BE2C (cell line): ENCODE results near the gene RABGGTA.

ENCODE experiments used
- DNase-seq: peaks from one replicate; pipeline ENCODE4 v3.0.0-alpha.2; 2020
- H3K27me3 ChIP-seq: fragments of 250-450 bp; sonication (Bioruptor Pico); 2 replicates; pipeline ENCODE4 v1.5.1; 2020; ENCODE audit warnings: mild to moderate bottlenecking
- H3K36me3 ChIP-seq: fragments of 250-450 bp; sonication (Bioruptor Pico); 2 replicates; pipeline ENCODE4 v1.5.1; 2020; ENCODE audit warnings: mild to moderate bottlenecking
- H3K4me1 ChIP-seq: fragments of 250-450 bp; sonication (Bioruptor Pico); 2 replicates; pipeline ENCODE4 v1.5.1; 2020
- H3K4me3 ChIP-seq: 2 replicates; pipeline ENCODE4 v1.5.1; 2011; ENCODE audit warnings: low read depth, low read length
- H3K9me3 ChIP-seq: fragments of 250-450 bp; sonication (Bioruptor Pico); 2 replicates; pipeline ENCODE4 v1.5.1; 2020
- TF ChIP-seq, protein P1 (sequence below): IDR thresholded peaks from 2 replicates; pipeline ENCODE4 v1.5.1; 2012; ENCODE audit warnings: mild to moderate bottlenecking, low read depth, low read length

RABGGTA gene

GRCh38 chr14:24296341-24297157 is 25.2 kb upstream of the RABGGTA start:
- H3K9me3 ChIP-seq = no peaks in the 10 kb centered on the region
- no peak overlapping the region for H3K4me3 ChIP-seq
- TF ChIP-seq, protein P1, sequence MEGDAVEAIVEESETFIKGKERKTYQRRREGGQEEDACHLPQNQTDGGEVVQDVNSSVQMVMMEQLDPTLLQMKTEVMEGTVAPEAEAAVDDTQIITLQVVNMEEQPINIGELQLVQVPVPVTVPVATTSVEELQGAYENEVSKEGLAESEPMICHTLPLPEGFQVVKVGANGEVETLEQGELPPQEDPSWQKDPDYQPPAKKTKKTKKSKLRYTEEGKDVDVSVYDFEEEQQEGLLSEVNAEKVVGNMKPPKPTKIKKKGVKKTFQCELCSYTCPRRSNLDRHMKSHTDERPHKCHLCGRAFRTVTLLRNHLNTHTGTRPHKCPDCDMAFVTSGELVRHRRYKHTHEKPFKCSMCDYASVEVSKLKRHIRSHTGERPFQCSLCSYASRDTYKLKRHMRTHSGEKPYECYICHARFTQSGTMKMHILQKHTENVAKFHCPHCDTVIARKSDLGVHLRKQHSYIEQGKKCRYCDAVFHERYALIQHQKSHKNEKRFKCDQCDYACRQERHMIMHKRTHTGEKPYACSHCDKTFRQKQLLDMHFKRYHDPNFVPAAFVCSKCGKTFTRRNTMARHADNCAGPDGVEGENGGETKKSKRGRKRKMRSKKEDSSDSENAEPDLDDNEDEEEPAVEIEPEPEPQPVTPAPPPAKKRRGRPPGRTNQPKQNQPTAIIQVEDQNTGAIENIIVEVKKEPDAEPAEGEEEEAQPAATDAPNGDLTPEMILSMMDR = peak; percentile 86
- H3K27me3 ChIP-seq = no peaks in the 10 kb centered on the region
- peaks cover 2% of the 10 kb centered on the region for H3K36me3 ChIP-seq
- H3K4me1 ChIP-seq = no peaks in the 10 kb centered on the region
- peak; percentile 76 for DNase-seq

DNA sequence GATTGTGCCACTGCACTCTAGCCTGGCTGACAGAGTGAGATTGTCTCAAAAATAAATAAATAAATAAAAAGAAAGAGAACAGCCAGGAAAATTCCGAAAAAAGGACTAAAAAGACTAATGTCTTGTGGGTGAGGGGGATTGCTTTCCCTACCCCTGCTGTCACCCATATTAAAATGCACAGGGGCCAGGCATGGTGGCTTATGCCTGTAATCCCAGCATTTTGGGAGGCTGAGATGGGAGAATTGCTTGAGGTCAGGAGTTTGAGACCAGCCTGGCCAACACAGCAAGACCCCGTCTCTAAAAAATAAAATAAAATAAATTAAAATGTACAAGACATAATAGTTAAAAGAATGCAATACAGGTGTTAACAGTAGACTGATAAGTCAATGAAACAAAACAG is 22.1 kb upstream of the RABGGTA start:
- H3K36me3 ChIP-seq = no peaks in the 10 kb centered on the region
- H3K4me3 ChIP-seq = no peak overlapping the region
- DNase-seq = no peak
- no peaks in the 10 kb centered on the region for H3K27me3 ChIP-seq
- no peaks in the 10 kb centered on the region for H3K4me1 ChIP-seq
- no peaks in the 10 kb centered on the region for H3K9me3 ChIP-seq
- TF ChIP-seq, protein P1 = no peak

DNA sequence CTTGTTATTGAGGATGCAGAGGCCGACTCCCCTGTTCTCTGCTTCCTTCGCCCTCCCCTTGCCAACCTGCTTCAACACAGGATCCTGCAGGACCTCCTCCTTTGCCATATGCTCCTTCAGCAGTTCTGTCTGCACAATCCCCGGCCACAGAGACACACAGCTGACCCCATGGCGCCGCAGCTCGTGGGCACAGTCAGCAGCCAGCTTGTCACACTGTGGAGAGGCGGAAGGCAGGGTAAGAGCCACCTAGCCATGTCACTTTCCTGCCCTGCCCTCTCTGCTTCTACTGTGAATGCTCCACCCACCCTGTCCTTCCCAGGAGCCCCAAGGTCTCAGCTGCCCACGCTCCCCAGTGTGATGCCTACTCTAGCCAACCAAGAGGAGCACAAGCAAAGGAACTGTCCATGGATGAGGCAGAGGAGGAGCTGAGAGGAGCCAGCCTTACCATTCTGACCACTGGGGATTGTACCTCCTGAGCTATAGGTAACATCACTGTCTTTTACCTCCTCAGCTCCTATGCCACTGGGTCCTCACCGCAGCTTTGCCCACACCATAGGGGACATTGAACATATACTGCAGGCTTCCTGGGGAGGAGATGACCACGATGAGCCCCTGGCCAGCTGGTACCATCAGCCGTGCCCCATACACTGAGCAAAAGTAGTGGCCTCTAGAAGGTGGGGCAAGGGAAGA is 20.9 kb upstream of the RABGGTA start:
- Histone ChIP-seq H3K27me3 (no peaks in the 10 kb centered on the region), H3K36me3 (no peaks in the 10 kb centered on the region), H3K9me3 (no peaks in the 10 kb centered on the region), H3K4me1 (no peaks in the 10 kb centered on the region), H3K4me3 (no peak overlapping the region)
- TF ChIP-seq, protein P1 = no peak
- DNase-seq = no peak

- no peaks in the 10 kb centered on the region for H3K27me3 ChIP-seq
- no peaks in the 10 kb centered on the region for H3K36me3 ChIP-seq
- no peaks in the 10 kb centered on the region for H3K9me3 ChIP-seq
- no peak for DNase-seq
- H3K4me3 ChIP-seq = no peak overlapping the region
- TF ChIP-seq, protein P1 = no peak
- no peaks in the 10 kb centered on the region for H3K4me1 ChIP-seq
These were observed 20.2 kb upstream of the RABGGTA start for GRCh38 chr14:24291446-24292117.

DNA sequence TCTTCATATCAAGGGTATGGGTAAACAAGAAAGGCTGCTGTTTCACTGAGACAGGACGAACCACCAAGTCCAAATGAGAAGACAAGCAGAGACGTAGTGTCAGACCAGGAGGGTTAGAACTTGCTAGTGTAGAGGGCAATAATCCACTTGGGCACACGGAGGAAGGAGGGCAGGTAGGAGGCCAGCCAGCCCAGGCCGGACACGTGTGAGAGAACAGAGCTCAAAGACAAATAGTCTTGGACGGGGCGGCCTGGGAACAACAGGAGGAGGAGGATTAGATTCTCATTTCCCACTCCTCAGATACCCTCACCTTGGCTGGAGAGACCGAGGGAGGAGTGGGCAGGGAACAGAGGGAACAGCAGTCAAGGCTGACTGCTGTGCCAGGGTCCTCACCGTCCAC is 19.3 kb upstream of the RABGGTA start:
- Histone ChIP-seq H3K9me3 (no peaks in the 10 kb centered on the region), H3K36me3 (no peaks in the 10 kb centered on the region), H3K27me3 (no peaks in the 10 kb centered on the region), H3K4me3 (no peak overlapping the region), H3K4me1 (no peaks in the 10 kb centered on the region)
- TF ChIP-seq, protein P1 = no peak
- no peak for DNase-seq
